Tibial artery (tissue), 4 donors: ENCODE results near the gene PRPF18.

Experiments
- DNase-seq, 2 donors: peaks; one replicate each; pipeline ENCODE4 v3.0.0-alpha.2; 2019
- H3K27ac ChIP-seq, 2 donors: fragments of 200-600 bp; sonication (generic) in 1 of 2; 1 replicate in 1 of 2; 2 replicates in 1 of 2; pipeline ENCODE4 v1.5.1; 2018 to 2019; ENCODE audit warnings: mild to moderate bottlenecking in 1 of 2
- H3K27me3 ChIP-seq, 2 donors: fragments of 200-600 bp; sonication (generic) in 1 of 2; one replicate each; pipeline versions ENCODE4 v1.5.1 to v1.6.0; 2016 to 2019
- H3K36me3 ChIP-seq, 3 donors: fragments of 200-600 bp; sonication (generic) in 2 of 3; one replicate each; pipeline ENCODE4 v1.5.1; 2016 to 2019; ENCODE audit warnings: mild to moderate bottlenecking in 2 of 3
- H3K4me1 ChIP-seq, 4 donors: fragments of 200-600 bp; sonication (generic) in 2 of 4; 1 replicate in 3 of 4; 2 replicates in 1 of 4; pipeline ENCODE4 v1.5.1; 2016 to 2019
- H3K4me3 ChIP-seq, 2 donors: fragments of 200-600 bp; sonication (generic) in 1 of 2; 1 replicate in 1 of 2; 2 replicates in 1 of 2; pipeline ENCODE4 v1.5.1; 2018 to 2019; ENCODE audit warnings: mild to moderate bottlenecking in 2 of 2
- H3K9me3 ChIP-seq, 3 donors: fragments of 200-600 bp; sonication (generic) in 1 of 3; one replicate each; pipeline ENCODE4 v1.5.1; 2016 to 2019
- intact Hi-C: fragments of 100-400 bp; cut with DNase I; formaldehyde crosslinking; loops from one replicate; pipeline ENCODE4 v1.15.0; 2023; ENCODE audit warnings: low total_unique reads
- TF ChIP-seq, protein P1 (sequence below), 2 experiments: fragments of 200-600 bp in 1 of 2; fragments of 450-650 bp in 1 of 2; IDR thresholded peaks; one replicate each; pipeline ENCODE4 v1.5.1; 2017 to 2019; ENCODE audit warnings: antibody characterized with exemption in 2 of 2, mild to moderate bottlenecking in 1 of 2, moderate library complexity in 1 of 2

The PRPF18 gene

DNA sequence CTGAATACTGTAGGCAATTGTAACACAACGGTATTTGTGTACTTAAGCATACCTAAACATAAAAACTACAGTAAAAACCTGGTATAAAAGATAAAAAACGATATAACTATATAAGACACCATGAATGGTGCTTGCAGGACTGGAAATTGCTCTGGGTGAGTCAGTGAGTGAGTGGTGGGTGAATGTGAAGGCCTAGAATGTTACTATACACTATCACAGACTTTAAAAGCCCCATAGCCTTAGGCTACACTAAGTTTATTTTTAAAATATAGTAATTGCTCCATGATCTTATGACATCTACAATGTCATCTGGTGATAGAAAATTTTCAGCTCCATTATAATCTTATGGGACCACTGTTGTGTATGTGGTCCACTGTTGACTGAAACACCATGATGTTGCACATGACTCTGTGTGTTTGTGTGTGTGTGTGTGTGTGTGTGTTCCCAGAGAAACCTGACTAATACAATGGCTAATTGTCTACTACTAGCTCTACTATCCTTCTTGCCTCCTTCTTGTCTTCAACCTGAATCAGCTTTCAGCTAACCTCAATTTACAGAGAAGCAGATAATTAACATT lies 27.6 kb upstream of the PRPF18 start:
- intact Hi-C loops, result no loop called here
- Histone ChIP-seq H3K4me1 (no peaks in the 10 kb centered on the region), H3K27ac (no peak overlapping the region), H3K4me3 (no peak overlapping the region), H3K36me3 (no peaks in the 10 kb centered on the region), H3K9me3 (no peaks in the 10 kb centered on the region), H3K27me3 (no peaks in the 10 kb centered on the region)
- no peak for DNase-seq
- TF ChIP-seq, protein P1, sequence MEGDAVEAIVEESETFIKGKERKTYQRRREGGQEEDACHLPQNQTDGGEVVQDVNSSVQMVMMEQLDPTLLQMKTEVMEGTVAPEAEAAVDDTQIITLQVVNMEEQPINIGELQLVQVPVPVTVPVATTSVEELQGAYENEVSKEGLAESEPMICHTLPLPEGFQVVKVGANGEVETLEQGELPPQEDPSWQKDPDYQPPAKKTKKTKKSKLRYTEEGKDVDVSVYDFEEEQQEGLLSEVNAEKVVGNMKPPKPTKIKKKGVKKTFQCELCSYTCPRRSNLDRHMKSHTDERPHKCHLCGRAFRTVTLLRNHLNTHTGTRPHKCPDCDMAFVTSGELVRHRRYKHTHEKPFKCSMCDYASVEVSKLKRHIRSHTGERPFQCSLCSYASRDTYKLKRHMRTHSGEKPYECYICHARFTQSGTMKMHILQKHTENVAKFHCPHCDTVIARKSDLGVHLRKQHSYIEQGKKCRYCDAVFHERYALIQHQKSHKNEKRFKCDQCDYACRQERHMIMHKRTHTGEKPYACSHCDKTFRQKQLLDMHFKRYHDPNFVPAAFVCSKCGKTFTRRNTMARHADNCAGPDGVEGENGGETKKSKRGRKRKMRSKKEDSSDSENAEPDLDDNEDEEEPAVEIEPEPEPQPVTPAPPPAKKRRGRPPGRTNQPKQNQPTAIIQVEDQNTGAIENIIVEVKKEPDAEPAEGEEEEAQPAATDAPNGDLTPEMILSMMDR (IDR thresholded peaks at IDR 0.05), result no peak

DNA sequence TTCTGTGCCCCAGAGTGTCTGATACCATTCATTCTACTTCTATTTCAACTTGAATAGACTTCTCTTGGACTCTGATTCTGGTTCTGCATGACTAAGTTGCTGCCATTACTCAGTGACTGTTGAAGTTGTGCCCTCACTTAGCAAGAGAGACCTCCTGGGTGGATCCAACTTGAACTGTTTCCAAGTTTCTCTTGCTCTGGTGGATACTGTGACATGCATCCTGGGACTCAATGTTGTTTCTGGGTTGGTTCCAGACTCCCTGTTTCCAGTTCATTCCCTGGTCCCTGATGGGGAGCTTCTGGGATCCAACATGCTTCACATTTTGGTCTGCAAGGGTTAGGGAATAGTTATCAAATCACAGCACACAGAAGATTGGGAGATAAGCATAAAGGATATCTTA lies 26.2 kb upstream of the PRPF18 start:
- Histone ChIP-seq H3K4me1 (no peaks in the 10 kb centered on the region), H3K36me3 (no peaks in the 10 kb centered on the region), H3K27ac (no peak overlapping the region), H3K4me3 (no peak overlapping the region), H3K27me3 (no peaks in the 10 kb centered on the region), H3K9me3 (no peaks in the 10 kb centered on the region)
- TF ChIP-seq, protein P1 (IDR thresholded peaks at IDR 0.05), result no peak
- no peak for DNase-seq
- intact Hi-C loops, result no loop called here

DNA sequence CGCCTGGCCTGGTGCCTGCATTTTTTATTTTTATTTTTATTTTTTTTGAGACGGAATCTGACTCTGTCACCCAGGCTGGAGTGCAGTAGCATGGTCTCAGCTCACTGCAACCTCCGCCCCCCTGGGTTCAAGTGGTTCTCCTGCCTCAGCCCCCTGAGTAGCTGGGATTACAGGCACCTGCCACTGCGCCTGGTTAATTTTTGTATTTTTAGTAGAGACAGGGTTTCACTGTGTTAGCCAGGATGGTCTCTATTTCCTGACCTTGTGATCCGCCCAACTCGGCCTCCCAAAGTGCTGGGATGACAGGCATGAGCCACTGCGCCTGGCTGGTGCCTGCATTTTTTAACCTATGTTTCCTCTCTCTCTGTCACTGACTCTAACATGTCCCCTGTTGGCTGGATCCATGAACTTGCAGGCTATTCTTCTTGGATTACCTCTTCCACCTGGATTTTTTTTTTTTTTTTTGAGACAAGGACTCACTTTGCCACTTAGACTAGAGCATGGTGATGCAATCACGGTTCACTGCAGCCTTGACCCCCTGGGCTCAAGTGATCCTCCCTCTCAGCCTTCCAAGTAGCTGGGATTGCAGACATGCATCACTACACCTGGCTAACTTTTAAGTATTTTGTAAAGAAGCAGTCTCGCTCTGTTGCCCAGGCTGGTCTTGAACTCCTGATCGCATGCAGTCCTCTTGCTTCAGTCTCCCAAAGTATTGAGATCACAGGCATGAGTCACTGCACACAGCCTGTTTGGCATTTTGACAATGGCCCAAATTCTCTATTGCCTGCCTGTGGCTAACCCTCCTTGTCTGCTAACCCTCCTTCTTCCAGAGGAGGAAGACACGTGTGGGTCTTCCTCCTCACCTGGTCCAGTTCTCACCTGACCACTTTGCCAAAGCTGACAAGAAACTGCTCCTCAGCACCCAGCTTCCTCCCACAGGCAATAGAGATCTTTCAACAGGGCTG lies 23.0 kb upstream of the PRPF18 start:
- H3K27ac ChIP-seq, result no peak overlapping the region

DNA sequence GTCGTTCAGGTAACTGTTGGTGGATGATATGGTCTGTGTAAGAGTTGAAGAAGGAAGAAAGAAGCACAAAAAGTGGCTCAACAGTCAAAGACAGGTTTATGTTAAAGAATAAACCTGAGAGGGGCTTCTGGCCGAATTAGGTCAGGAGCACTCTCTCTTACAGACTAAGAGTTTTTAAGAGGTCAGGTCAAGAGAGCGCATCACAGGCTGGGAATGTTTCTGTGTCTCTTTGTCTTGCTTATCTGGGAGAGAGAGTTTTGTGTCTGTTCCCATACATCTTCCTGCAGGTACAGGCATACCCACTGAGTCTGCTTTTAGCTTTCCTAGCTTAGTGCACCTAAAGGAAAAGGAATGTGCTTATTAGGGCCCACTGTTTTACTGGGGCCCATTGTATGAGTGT lies 22.2 kb upstream of the PRPF18 start:
- H3K27me3 ChIP-seq, result no peaks in the 10 kb centered on the region
- H3K4me3 ChIP-seq, result no peak overlapping the region
- TF ChIP-seq, protein P1 (IDR thresholded peaks at IDR 0.05), result no peak
- H3K36me3 ChIP-seq, result no peaks in the 10 kb centered on the region
- no peaks in the 10 kb centered on the region for H3K4me1 ChIP-seq
- H3K9me3 ChIP-seq, result no peaks in the 10 kb centered on the region
- intact Hi-C loops, result no loop called here
- DNase-seq, result no peak
- H3K27ac ChIP-seq, result no peak overlapping the region

More for the DNA sequence above, 23.0 kb upstream of the PRPF18 start:
- Histone ChIP-seq H3K9me3 (no peaks in the 10 kb centered on the region), H3K4me1 (no peaks in the 10 kb centered on the region), H3K27me3 (no peaks in the 10 kb centered on the region), H3K36me3 (no peaks in the 10 kb centered on the region), H3K4me3 (no peak overlapping the region)
- TF ChIP-seq, protein P1 (IDR thresholded peaks at IDR 0.05), result no peak
- intact Hi-C loops, result no loop called here
- no peak for DNase-seq

DNA sequence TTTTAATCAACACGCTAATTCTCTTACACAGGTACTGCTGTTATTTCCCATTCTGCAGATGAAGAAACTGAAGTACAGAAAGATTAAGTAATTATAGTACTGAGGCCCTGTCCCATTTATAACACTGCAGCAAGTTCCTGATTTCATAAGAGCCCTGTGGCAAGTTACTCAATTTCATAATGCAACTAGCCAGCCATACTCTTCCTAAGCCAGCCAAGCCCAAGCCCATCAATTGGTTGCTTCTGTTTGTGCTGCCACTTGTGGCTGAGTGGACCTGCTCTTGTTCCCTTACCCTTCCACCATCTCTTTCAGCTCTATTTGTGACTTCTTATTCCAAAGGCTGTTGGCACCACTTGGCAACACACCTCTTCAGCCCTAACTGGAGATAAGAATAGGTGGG lies 19.7 kb upstream of the PRPF18 start:
- Histone ChIP-seq H3K36me3 (no peaks in the 10 kb centered on the region), H3K4me3 (no peak overlapping the region), H3K27me3 (no peaks in the 10 kb centered on the region), H3K4me1 (no peaks in the 10 kb centered on the region), H3K27ac (no peak overlapping the region), H3K9me3 (no peaks in the 10 kb centered on the region)
- intact Hi-C loops, result no loop called here
- TF ChIP-seq, protein P1 (IDR thresholded peaks at IDR 0.05), result no peak
- no peak for DNase-seq
